Endometrial microvascular endothelial cells (primary cell): ENCODE measurements around the gene CACNA1G. TPM values are rescaled to one million over a fixed set of nuclear protein-coding genes. Genes with fewer than 3 reads are reported as not detected.

Source experiments
- in situ Hi-C: cut with HindIII; loops from 2 replicates; pipeline ENCODE4 v1.10.0; 2017; ENCODE audit warnings: low sequenced_read_pairs, low pct_unique_long_range_greater_than_20kb; ENCODE audit errors: inconsistent ontology term
- total RNA-seq: library from RNA; depleted of rRNA; stranded (reverse); fragments of >200 nt; gene quantifications from one replicate; pipeline ENCODE4 v1.2.3, GENCODE V29; 2015; ENCODE audit errors: inconsistent ontology term

CACNA1G gene
- total RNA-seq: not detected

DNA sequence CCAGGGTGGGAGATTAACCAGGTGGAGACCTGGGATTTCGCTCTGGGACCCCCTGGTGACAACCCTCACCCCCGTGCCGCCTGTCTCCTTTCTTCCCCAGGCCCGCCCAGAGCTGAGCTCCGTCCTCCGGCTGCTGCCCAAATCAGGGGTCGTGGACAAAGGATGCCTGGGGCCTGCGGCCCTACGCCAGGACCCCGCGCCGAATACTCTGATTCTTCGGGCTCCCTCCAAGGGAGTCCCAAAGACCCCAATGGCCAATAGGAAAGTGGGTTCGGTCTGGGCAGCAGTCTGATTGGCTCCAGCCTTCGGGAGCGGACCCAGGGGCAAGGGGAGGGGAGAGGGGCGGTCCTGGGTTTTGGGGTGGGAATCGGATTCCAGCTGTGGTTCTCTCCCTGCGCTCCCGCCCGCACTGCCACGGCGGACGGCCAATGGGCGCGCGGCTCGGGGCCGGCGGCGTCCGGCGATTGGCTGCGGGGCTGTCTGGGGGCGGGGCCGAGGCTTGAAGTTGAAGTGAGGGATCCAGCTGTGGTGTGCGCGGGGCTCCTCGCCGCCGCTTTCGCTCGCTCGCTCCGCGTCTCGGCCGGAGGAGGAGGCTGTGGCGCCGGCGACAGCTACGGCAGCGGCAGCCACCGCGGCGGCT lies at the start of gene CACNA1G:
TSS of gene CACNA1G (plus strand) at position 531 of the 640 bp plus-strand sequence. CDS start 745 bp downstream, outside the sequence.
- in situ Hi-C loops: no loop called here

DNA sequence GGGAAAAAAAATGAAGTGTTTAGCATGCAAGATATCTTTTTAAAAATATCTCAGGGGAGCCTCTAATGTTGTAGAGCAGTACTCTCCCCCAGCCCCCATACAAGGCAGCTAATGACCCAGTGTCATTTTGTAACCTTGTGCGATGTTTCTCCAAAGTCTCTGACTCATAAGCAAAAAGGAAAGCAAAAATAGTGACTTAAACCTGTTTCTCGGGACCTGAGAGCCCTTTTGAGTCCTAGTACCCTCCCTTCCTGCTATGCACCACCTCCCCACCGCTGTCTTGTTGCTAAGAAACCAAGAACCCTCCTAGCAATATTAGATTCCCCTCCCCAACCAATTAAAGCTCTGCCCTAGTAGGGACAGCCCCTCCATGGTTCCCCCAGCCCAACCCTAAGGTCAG lies 49.5 kb upstream of the CACNA1G start:
- in situ Hi-C loops: no loop called here

DNA sequence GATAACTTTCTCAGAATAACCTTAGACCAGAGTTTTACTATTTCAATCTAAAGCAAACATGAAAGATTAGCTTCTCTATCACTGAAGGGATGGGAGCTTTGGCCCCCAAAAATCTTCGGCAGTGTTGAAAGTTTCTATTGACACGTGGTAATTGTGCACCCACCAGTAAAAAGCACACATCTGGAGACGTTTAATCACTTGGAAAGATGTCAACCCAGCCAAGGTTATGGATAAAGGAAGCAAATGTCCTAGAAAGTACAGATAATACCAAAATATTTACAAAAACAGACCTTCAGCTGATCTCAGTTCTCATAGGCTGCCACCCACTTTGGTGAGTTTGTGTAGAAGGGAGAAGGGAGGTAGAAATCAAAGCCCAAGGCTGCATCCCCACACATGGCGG lies 47.0 kb upstream of the CACNA1G start:
- in situ Hi-C loops: no loop called here

DNA sequence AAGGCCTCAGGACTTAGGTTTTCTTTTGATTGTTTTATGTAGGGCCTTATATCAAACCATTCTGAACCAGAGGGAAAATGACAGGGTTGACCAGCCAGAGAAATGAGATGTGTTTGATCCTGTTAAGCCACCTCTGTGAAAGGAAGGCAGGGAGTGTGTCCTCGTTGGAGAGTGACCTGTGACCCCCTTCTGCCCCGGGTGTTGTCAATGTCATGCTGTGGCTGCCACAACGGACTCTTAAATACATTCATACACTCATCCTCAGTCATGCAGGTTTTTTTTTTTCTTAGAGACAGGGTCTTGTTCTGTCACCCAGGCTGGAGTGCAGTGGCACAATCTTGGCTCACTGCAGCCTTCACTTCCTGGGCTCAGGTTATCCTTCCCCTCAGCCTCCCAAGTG lies 46.1 kb upstream of the CACNA1G start:
- in situ Hi-C loops: no loop called here

DNA sequence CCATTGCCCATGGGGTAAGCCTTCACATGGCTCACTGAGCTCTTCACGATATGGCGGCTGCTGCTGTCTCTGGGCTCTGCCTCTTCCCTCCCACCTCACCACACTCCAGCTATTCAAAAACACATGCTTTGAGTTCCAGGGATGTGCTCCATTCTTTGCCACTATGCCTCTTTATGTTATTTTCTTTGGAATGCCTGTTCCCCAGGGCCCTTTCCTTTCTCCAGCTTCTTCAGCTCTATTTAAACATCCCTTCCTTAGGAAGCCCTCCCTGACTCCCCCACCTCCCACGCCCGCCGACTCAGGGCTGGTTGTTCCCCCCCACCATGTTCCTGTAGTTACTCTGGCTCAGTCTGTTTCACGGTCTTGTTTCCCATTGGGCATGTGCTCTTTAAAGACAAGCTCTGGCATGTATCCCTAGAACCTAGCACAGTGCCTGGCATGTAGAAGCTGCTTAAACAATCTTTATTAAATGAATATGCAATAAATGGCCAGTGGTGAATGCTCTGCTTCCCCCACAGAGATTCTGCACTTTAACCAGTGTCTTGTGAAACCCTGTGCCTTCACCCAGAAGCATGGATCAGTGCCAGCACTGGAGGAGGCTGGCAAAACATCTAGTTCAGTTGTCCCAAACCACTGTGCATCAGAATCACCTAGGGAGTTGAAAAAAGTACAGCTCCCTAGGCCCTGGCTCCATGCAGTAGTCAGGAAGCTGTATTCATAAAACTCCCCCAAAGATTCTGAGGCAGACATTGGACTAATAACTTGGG lies 45.4 kb upstream of the CACNA1G start:
- in situ Hi-C loops: no loop called here

DNA sequence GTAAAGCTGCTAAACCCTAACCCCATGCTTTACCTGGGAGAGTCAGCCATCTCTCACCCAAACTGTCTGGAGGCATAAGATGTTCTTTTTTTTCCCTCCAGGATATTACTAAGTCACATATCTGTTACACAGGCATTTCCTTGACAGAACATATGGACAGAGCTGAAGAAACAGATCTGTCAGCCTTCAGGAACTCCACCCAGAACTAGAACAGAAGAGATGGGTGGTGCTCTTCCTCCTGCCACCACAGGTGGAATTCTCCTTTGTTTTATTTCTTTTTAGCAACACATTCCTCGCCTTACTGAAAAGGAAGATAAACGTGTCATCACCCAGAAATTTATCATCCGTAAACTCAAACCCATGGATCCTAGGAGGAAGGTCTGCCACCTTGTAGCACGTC lies 43.5 kb upstream of the CACNA1G start:
- in situ Hi-C loops: no loop called here

DNA sequence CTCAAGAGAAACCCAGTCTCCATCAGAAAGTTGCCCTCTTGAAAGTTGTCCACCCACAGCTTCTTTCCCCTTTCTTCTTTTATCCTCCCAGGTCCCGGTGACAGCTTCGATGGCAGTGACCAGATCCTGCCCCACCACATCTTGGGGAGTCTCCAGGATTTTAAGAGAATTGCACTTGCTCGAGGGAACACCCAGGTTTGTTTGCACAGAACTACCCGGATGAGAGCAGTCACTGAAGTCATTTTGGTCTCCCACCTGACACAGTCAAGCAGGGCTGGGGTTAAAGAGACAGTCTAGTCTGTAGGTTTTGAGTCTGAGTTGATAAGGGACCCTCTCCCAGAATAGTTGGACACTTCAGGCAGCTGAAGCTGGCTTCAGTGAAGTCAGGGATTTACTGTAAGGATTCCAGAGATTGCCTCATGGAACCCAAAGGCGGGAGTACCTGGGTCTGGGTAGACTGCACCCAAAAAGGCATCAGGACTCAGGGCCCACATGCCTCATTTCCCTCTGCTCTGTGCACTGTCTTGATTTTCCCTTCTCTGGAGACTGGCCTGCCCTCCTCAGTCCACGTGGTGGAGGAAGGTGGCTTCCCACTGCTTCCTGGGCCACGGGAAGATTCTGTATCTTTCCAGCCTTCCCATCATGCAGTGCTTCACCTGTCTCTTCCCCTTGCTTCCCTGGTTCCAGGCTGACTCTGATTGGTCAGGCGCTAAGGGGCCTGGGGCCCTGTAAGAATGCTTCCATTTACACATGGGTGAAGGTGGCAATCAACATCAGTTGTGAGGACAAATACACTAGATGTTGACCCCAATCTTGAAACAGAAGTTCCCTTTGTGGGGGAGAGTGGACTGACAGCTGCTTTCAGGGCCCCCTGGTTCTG lies 42.8 kb upstream of the CACNA1G start:
- in situ Hi-C loops: no loop called here

DNA sequence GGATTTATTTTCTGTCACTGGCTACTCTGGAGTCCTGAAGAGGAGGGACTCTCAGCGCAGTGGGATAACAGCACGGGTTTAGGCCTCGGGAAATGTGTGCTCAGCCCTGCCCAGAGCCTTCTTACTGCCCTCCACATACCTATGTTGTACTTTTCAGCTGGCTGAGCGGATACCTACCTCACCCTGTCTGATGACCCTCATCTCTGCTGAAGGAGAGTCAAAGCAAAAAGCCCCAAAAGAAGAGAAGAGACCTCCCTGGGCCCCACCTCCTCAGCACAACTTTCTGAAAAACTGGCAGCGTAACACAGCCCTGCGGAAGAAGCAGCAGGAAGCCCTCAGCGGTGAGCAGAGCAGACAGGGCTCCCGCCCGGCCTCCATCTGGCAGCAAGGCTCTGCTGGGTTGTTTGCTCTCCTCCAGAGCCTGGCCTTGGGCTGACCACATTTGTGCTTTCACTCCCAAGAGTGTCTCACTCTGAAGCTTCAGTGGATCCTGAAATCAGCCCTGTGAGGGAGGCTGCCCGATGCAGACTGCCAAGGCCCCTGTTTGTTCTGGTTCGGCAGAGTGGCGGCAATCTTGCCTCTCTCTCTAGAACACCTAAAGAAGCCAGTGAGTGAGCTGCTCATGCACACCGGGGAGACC lies 42.0 kb upstream of the CACNA1G start:
- in situ Hi-C loops: no loop called here

DNA sequence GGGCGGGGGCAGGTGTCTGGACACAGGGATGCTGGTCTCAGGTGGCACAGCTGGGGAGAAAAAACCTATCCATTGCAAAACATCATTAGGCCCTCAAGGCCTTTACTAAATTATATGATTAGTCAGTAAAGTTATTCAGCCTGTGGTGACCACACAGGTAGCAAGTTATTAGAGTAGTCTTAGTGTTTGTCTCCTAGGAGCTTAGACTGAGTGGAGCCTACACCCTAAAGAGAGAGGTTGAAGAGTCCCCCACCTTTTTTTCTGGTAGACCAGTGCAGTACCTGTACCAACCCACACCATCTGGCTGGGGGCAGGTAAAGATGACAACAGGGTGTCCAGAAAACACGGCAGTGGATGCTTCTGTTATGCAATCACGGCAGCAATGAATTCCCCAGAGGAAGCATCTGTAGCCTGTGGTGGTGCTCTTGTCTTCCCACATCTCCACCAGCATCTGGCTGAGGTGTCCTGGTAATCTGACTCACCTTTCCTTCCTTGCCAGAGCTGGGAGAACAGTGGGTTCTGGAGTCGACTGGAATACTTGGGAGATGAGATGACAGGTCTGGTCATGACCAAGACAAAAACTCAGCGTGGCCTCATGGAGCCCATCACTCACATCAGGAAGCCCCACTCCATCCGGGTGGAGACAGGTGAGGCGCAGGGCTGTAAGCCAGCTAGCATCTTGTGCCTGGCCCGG lies 41.2 kb upstream of the CACNA1G start:
- in situ Hi-C loops: no loop called here

DNA sequence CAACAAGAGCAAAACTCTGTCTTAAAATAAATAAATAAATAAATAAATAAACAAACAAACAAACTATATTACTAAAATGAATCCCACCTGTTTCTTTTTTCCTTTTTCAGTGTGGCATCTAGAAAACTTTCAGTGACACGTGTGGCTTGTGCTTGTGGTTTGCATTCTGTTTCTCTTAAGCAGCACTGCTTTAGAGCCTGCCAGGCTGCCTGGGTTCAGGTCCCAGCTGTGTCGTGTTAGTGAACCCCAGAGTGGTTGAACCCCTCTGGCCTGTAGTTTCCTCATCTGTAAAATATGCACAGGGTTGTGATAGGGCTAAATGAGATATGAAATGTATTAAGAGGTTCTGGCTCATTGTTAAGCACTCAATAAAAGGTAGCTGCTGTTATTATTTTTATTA lies 40.0 kb upstream of the CACNA1G start:
- in situ Hi-C loops: no loop called here

DNA sequence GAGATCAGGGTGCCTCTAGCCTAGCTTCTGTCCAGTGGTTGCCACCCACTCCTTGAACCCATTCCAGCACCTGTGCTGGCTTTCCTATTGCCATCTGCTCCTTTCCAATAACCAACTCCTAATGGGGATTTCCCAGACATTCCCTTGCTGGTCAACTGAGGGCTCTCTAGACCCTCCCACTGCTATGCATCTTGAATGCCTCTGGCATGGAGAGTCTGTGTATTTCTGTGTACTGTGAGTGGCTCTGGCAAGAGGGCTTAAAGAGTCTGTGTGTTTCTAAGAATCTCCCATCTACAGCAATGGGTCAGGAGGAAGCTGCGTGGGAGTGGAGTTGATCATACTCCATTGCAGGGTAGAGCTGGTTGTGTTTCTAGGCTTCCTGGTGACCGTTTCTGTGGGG lies 39.0 kb upstream of the CACNA1G start:
- in situ Hi-C loops: no loop called here

DNA sequence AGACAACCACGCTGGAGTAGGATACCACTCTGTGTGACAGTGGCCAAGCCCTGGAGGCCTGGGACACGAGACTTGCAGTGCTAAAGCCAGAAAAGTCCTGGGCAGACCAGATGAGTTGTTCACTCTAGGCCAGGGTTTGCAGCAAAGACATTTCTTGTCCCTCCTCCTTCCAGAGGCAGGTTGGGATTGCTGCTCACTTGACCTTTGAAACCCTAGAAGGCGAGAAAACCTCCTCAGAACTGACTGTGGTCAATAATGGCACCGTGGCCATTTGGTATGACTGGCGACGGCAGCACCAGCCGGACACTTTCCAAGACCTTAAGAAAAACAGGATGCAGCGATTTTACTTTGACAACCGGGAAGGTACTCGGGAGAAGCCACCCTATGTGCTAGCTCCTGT lies 37.7 kb upstream of the CACNA1G start:
- in situ Hi-C loops: no loop called here

DNA sequence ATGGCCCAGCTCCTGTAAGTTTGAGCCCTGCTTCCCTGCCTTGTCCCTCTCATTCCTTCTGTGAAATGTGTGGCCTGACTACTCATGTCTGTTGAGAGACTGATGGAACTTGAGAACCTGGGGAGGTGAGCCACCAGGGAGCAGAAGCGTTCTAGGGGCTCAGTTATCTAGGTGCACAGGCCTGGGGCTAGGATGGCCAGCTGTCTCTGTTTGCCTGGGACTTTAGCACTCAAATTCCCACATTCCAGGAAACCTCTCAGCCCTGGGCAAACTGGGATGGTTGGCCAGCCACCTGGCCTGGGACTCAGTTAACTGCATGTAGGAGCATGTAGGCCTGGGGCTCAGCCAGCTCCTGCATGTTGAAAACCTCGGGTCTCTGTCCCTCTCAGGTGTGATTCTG lies 37.3 kb upstream of the CACNA1G start:
- in situ Hi-C loops: no loop called here

DNA sequence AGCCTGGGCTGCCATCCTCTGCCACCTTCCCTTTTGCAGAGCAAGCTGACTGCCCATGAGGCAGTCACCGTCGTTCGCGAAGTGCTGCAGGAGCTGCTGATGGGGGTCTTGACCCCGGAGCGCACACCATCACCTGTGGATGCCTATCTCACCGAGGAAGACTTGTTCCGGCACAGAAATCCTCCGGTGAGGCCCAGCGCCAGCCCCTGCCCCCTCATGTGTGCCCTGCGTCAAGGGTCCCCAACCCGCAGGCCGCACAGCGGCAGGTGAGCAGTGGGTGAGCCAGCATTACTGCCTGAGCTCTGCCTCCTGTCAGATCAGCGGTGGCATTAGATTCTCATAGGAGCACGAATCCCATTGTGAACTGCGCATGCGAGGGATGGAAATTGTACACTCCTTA lies 35.7 kb upstream of the CACNA1G start:
- in situ Hi-C loops: no loop called here

DNA sequence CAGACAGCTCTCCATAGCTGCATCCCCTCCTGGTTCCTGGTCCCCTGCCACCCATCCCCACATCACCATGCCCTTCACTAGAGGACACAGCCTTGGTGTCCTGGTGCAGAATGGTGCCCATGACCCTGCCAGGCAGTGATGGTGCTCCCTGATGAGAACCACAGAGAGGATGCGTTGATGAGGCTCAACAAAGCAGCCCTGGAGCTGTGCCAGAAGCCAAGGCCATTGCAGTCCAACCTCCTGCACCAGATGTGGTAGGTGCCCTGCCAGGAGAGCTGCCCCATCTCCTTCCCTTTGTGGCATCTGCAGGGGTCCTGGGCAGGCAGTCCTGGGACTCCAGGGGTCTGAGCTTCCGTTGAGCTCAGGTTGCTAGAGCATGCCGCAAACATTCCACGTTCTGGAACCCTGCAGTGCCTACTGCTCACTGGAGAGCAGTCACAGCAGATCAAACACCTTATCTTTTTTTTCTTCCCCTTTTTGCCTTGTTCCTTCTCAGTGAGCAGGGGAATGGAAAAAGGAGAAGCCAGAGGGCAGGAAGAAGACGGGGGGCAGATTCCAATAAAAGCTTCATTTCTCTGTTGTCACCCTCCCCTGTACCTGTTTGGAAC lies 33.3 kb upstream of the CACNA1G start:
- in situ Hi-C loops: no loop called here

DNA sequence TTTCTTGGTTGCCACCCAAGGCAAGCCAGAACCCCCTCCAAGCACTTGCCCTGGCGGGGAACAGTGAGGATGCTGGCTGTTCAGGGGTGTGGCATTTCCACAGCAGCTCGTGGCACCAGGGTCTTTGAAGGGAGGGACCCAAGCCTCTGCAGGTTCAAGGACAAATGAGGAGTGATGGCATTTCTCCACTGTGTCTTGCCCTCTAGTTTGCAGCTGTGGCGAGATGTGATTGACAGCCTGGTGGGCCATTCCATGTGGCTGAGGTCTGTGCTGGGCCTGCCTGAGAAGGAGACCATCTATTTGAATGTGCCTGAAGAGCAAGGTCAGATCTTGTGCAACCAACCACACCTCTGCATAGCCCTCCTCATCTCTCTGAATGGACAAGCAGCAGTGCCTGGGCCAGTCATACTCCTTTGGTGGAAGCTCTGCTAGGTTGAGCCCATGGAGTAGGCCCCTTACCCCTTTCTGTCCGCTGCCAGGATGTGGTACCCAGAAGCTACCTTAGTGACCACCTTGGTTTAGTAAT lies 32.5 kb upstream of the CACNA1G start:
- in situ Hi-C loops: no loop called here

DNA sequence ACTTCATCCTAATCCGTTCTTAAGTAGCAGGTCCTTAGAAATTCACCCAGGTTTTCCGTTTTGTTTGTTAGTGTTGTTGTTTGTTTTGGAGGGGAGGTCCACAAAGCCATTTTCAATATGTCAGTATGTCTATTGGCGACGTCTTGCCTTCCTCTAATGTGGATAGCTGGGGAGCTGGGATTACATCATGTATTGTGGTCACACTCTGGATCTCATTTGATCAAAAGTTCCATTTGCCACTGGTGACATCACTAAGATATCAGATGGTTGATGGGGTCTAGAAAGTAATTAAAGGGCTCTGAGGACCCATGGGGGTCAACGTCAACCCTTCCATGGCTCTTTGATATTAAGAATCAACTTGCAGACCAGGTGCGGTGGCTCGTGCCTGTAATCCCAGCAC lies 30.7 kb upstream of the CACNA1G start:
- in situ Hi-C loops: no loop called here

DNA sequence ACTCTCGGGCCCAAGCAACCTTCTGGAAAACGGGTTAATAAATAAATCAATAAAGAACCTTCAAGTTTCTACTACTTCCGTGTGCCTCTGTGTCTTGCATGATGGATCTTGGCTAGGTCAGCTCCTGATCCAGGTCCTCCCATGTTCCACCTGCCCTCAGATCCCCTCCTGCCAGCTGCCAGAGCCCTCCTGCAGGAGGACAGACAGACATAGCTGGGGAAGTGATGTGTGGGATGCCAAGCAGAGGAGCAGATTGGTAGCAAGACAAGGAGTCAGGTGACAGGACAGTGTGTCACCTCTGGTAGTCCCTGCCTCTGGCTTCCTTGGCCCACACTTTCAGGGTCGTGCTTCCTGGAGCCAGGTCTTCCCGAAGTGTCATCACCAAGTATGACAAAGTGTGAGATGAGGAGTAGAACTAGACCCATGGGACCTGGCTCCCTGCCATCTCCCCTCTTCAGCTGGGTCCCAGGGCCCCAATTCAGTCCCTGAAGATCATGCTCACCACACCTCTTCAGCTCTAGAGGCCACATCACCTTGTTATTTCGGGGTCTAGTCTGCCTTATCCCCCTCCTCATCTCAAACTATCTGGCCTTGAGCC lies 29.0 kb upstream of the CACNA1G start:
- in situ Hi-C loops: no loop called here
